MCF 10A (cell line): ENCODE data around the gene SLC16A5. TPM values are rescaled to one million over a fixed set of nuclear protein-coding genes. Genes with fewer than 3 reads are reported as not detected.

Experiments
- BruUV-seq: library from RNA; stranded (reverse); fragments of 400-500 nt; replicated peaks from 2 replicates; lab custom pipeline; 2021; lab: Mats Ljungman, UMichigan
- CTCF ChIA-PET: fragments of 300-600 bp; sonication (Branson Sonifier 250); formaldehyde crosslinking; extraction: SDS; loops from one replicate; lab custom pipeline; 2021; ENCODE audit warnings: antibody characterized with exemption, inconsistent platforms; lab: Yijun Ruan, JAX
- POLR2A ChIA-PET: fragments of 300-600, 350-650 bp; sonication (Branson Sonifier 250); formaldehyde crosslinking; extraction: SDS; loops from one replicate; lab custom pipeline; 2020; ENCODE audit warnings: antibody characterized with exemption, inconsistent platforms; lab: Yijun Ruan, JAX
- DNase-seq: peaks from one replicate; pipeline ENCODE4 v3.0.0-alpha.2; 2018; ENCODE audit not compliant: unreplicated experiment
- H3K27ac Mint-ChIP-seq: one replicate; pipeline ENCODE4 v1.8.0; 2022; ENCODE audit warnings: mild to moderate bottlenecking, low read depth, mixed read lengths; ENCODE audit not compliant: unreplicated experiment
- H3K27me3 Mint-ChIP-seq: one replicate; pipeline ENCODE4 v1.8.0; 2022; ENCODE audit warnings: mixed read lengths; ENCODE audit not compliant: insufficient read depth, unreplicated experiment
- H3K36me3 Mint-ChIP-seq: one replicate; pipeline ENCODE4 v1.8.0; 2022; ENCODE audit warnings: mild to moderate bottlenecking, moderate library complexity, mixed read lengths; ENCODE audit not compliant: insufficient read depth, unreplicated experiment
- H3K4me1 Mint-ChIP-seq: one replicate; pipeline ENCODE4 v1.8.0; 2022; ENCODE audit warnings: mixed read lengths; ENCODE audit not compliant: insufficient read depth, unreplicated experiment
- H3K4me3 Mint-ChIP-seq: one replicate; pipeline ENCODE4 v1.8.0; 2022; ENCODE audit warnings: mild to moderate bottlenecking, moderate library complexity, mixed read lengths; ENCODE audit not compliant: unreplicated experiment
- H3K9me3 Mint-ChIP-seq: one replicate; pipeline ENCODE4 v1.8.0; 2022; ENCODE audit warnings: mixed read lengths; ENCODE audit not compliant: unreplicated experiment
- intact Hi-C: fragments of 100-400 bp; cut with micrococcal nuclease; formaldehyde crosslinking; loops from 2 replicates; pipeline ENCODE4 v1.14.1; 2022
- total RNA-seq: library from RNA; stranded (reverse); gene quantifications from 2 replicates; pipeline ENCODE4 v1.2.3, GENCODE V29; 2022
- TF ChIP-seq, protein P1 (sequence below): fragments of 200-600 bp; IDR thresholded peaks from one replicate; pipeline ENCODE4 v1.8.0; 2022; ENCODE audit warnings: antibody characterized with exemption, mild to moderate bottlenecking; ENCODE audit not compliant: unreplicated experiment

The SLC16A5 gene
- total RNA-seq, 1 experiment from 2014 or later = 26.0 TPM

DNA sequence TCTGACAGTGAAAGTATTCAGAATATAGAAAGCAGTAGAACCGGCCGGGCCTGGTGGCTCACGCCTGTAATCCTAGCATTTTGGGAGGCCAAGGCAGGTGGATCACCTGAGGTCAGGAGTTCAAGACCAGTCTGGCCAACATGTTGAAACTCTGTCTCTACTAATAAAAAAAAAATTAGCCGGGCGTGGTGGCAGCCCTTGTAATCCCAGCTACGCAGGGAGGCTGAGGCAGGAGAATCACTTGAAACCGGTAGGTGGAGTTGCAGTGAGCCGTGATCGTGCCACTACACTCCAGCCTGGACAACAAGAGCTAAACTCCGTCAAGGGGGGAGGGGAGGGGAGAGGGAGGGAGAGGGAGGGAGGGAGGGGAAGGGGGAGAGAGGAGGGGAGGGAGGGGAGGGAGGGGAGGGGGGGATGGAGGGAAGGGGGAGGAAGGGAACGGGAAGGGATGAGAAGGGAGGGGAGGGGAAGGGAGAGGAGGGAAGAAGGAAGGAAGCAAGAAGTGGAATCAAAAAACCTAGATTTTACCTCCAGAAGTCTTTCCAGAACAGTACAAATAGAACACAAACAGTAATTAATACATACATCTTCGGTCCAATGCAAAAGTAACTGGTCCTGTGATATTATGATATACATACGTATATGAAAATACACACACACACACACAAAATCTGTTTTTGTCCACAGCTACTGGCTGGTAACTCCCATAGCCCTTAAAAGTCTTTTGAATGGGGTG, 54.6 kb downstream of the SLC16A5 start:
- H3K36me3 Mint-ChIP-seq = peaks cover 86% of the 10 kb centered on the region
- H3K9me3 Mint-ChIP-seq = no peaks in the 10 kb centered on the region
- BruUV-seq = no TSS peak
- H3K27me3 Mint-ChIP-seq = no peaks in the 10 kb centered on the region
- ChIA-PET POLR2A (interaction anchor here (0.8 to 1.5 kb wide), 3 partner anchors 12 to 41 kb away, joined by 3 to 7 read pairs (median 4); partner anchors contain the start of gene SUMO2), CTCF (interaction anchor here (0.9 to 1.2 kb wide), 3 partner anchors 28 to 63 kb away, joined by 3 to 6 read pairs (median 4); partner anchors contain the start of gene NUP85)
- intact Hi-C loops = no loop called here
- DNase-seq = no peak
- TF ChIP-seq, protein P1, sequence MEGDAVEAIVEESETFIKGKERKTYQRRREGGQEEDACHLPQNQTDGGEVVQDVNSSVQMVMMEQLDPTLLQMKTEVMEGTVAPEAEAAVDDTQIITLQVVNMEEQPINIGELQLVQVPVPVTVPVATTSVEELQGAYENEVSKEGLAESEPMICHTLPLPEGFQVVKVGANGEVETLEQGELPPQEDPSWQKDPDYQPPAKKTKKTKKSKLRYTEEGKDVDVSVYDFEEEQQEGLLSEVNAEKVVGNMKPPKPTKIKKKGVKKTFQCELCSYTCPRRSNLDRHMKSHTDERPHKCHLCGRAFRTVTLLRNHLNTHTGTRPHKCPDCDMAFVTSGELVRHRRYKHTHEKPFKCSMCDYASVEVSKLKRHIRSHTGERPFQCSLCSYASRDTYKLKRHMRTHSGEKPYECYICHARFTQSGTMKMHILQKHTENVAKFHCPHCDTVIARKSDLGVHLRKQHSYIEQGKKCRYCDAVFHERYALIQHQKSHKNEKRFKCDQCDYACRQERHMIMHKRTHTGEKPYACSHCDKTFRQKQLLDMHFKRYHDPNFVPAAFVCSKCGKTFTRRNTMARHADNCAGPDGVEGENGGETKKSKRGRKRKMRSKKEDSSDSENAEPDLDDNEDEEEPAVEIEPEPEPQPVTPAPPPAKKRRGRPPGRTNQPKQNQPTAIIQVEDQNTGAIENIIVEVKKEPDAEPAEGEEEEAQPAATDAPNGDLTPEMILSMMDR = no peak
- H3K4me1 Mint-ChIP-seq = no peaks in the 10 kb centered on the region
- no peak overlapping the region for H3K4me3 Mint-ChIP-seq
- H3K27ac Mint-ChIP-seq = no peak overlapping the region

DNA sequence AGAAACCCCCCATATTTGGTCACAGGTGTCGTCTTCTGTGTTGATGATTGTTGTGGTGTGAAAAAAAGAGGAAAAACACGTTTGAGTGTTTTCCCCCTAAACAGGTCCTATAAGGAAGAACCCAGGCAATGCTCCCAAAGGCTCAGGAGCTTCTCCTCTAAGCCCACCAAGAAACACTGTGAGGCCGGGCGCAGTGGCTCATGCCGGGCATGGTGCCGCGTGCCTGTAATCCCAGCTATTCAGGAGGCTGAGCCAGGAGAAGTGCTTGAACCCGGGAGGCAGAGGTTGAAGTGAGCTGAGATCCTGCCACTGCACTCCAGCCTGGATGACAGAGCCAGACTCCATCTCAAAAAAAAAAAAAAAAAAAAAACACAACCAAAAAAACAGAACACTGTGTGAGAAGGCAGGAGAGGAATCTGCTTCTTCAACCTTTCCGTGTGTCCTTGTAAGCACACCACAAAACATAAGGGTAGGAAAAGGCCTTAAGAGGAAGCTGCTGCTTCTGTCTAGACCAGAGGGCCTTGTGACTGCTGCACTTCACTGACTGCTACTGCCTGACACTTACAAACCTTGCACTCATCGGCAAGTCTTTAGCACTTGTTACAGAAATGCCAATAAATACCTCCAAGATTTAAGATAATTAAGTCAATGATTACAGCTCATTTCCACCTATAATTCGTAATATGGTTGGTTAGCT, 57.2 kb downstream of the SLC16A5 start:
- Mint-ChIP-seq H3K9me3 (no peaks in the 10 kb centered on the region), H3K27me3 (no peaks in the 10 kb centered on the region), H3K27ac (no peak overlapping the region), H3K4me1 (no peaks in the 10 kb centered on the region), H3K36me3 (peaks cover 82% of the 10 kb centered on the region), H3K4me3 (no peak overlapping the region)
- POLR2A ChIA-PET = interaction anchor here (0.8 to 1.9 kb wide), 4 partner anchors 8 to 37 kb away, joined by 3 to 9 read pairs (median 4); partner anchors contain the start of gene JPT1
- CTCF ChIA-PET = interaction anchor here (0.7 to 1.9 kb wide), 6 partner anchors 8 to 97 kb away, joined by 3 to 11 read pairs (median 5); partner anchors contain the start of gene NT5C
- no TSS peak for BruUV-seq
- TF ChIP-seq, protein P1 = no peak
- intact Hi-C loops = no loop called here
- no peak for DNase-seq

DNA sequence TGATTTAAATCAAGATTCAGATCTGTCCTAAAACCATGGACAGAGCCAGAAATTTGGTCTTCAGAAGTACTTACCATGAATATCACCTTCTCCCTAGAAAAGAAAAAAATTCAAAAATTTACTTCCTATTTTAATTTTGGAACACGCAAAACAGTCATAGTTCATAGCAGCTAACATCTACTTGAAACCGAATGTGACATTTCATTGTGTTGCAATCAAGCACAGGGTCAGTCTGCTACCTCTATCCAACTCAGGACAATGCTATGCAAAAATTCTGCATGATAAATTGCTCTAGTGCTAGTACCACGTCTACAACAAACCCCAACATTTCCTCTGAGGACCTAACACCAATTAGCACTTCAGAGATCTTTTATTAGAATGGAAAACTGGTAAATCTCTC, 58.8 kb downstream of the SLC16A5 start:
- TF ChIP-seq, protein P1 = no peak
- Mint-ChIP-seq H3K9me3 (no peaks in the 10 kb centered on the region), H3K27me3 (no peaks in the 10 kb centered on the region), H3K4me1 (no peaks in the 10 kb centered on the region), H3K4me3 (no peak overlapping the region), H3K36me3 (peaks cover 67% of the 10 kb centered on the region), H3K27ac (peak overlapping the region; percentile 59)
- intact Hi-C loops = no loop called here
- DNase-seq = no peak
- POLR2A ChIA-PET = interaction anchor here (0.6 to 1.9 kb wide), 2 partner anchors 8 to 13 kb away, joined by 3 to 9 read pairs; partner anchors contain the start of gene JPT1
- CTCF ChIA-PET = interaction anchor here (0.5 to 1.9 kb wide), 3 partner anchors 26 to 310 kb away, joined by 3 to 11 read pairs (median 4); no protein-coding TSS in a partner anchor
- BruUV-seq = no TSS peak
